GM12891 (cell line): Measurements from ENCODE around the gene ADCY2.

Experiments used
- PAX5 ChIP-seq: IDR thresholded peaks from 2 replicates; pipeline ENCODE4 v1.6.1; 2011; ENCODE audit warnings: low read length, moderate library complexity, mild to moderate bottlenecking; ENCODE audit not compliant: insufficient read depth, severe bottlenecking
- POLR2A ChIP-seq: IDR thresholded peaks from 2 replicates; pipeline ENCODE4 v1.6.1; 2011; ENCODE audit warnings: low read depth, low read length, control low read depth
- POLR2AphosphoS5 ChIP-seq: IDR thresholded peaks from 2 replicates; pipeline ENCODE4 v1.6.1; 2011; ENCODE audit warnings: low read depth, low read length, control low read depth
- POU2F2 ChIP-seq: IDR thresholded peaks from 2 replicates; pipeline ENCODE4 v1.6.1; 2011; ENCODE audit warnings: low read depth, mild to moderate bottlenecking, control low read depth, low read length, moderate library complexity
- SPI1 ChIP-seq: IDR thresholded peaks from 2 replicates; pipeline ENCODE4 v1.6.1; 2011; ENCODE audit warnings: low read depth, low read length, control low read depth
- TAF1 ChIP-seq: IDR thresholded peaks from 2 replicates; pipeline ENCODE4 v1.6.1; 2011; ENCODE audit warnings: low read depth, low read length, control low read depth

- TF ChIP-seq TAF1 (no peak), POLR2A (no peak), POU2F2 (no peak), POLR2AphosphoS5 (no peak), PAX5 (no peak), SPI1 (no peak)
Measured at GRCh38 chr5:7616897-7617296, 221.0 kb downstream of the ADCY2 start.
